HG03280 (cell line): ENCODE measurements around the gene DCXR.

Experiments
- ATAC-seq: cut with Tn5 transposase; IDR thresholded peaks from one replicate; pipeline ENCODE4 v1.9.1; 2021; ENCODE audit warnings: mild to moderate bottlenecking, moderate library complexity; ENCODE audit not compliant: unreplicated experiment

The DCXR gene

DNA sequence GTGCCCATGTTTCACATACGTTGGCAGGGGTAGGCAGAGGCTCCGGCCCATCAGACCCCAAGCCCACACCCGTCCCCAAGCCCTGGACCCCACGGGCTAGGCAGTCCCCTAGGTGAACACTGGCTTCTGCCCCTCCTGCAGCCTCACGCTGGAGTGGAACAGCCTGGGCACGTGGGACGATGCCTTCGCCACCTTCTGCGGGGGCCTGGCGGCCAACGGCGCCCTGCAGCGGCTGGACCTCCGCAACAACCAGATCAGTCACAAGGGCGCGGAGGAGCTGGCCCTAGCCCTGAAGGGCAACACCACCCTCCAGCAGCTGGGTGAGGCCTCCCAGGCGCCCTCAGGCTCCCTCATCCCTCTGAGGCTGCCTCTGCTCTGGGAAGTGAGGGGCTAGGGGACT, 12.6 kb downstream of the DCXR start:
- no peak for ATAC-seq

DNA sequence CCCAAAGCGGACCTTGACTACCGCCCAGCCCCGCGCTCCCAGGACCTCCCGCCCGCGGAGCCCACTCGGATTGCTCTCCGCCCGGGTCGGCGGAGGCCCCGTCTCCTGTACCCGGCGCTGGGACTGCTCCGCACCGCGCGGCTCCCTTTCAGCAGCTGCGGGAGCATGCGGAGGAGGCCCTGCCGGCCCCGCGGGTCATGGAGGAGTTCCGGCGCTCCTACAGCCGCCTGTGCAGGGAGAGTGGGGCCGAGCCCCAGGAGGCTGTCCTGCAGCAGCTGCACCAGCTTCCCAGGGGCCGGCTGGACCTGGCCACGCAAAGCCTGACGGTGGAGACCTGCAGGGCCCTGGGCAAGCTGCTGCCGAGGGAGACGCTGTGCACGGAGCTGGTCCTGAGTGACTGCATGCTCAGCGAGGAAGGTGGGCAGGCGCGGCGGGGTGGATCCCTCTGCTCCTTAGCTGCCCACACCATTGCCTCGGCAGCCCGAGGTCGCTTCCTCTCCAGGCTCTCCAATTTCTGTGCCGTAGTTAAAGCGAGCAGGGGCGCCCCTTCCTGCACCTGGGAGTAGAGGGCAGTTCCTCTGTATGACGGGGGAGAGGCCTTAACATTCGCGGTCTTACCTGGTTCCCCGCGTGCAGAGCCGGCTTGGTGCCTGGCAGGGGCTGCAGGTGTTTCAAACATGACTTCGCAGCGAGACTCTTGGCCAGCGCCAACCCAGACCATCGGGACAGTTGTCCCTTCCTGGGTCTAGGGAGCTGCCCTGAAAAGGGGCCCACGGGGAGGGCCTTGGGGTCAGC, 13.9 kb downstream of the DCXR start:
- peak; percentile 7 for ATAC-seq

DNA sequence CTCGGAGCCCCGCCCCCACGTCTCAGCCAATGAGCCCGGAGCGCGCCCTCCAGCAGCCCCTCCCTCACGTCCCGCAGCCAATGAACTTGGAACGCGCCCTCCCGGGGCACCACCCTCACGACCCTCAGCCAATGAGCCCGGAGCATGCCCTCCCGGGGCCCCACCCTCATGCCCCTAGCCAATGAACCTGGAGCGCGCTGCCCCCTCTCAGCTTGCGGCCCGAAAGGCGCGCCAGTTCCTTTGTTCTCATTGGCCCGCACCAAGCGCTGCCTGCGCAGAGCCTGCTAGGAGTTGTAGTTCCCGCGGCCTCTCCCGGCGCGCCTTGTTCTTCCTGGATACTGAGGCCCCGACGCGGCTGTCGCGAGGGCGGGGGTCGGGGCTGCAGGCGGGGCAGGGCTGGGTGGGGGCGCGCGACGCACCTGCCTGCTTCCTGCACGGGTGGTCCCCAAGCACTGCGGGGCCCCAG, 14.5 kb downstream of the DCXR start, which contains the start of gene LRRC45:
Gene LRRC45, plus strand, starts transcription at position 325 of the 466 bp plus-strand sequence. CDS start 339 bp downstream, outside the sequence.
- peak; percentile 88 for ATAC-seq

DNA sequence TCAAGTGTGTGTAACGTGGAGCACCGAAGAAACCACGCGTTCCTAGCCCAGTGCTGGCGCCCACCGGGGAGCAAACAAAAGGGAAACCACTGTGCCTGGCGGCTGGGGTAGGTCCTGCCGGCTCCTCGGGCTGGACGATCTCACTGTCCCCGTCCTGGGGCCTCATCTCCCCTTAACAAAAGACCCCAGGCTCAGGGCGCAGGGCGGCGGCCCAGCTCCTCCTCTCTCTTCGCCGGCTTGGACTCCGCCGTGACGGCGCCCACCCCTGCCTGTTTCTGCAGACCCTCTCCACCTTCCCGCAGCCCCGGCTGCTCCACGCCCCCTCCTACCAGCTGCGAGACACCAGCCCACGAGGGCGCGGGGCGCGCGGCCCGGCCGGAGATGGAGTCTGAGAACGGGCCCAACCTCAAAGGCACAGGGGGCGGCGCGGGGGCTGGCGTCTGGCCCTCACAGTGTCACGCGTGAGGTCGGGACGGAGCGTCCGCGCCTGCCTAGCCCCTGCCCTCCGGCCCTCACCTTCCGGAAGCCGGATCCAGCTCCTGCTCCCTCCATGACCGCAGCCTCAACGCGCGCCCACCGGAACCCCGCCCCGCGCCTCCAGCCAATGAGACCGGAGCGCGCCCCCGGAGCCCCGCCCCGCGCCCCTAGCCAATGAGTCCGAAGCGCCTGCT, 15.1 kb downstream of the DCXR start, which contains the start of gene CENPX:
Gene CENPX, minus strand, starts transcription at position 569 of the 671 bp plus-strand sequence. Its CDS starts 17 bp downstream, at position 552.
- ATAC-seq, result peak; percentile 5

DNA sequence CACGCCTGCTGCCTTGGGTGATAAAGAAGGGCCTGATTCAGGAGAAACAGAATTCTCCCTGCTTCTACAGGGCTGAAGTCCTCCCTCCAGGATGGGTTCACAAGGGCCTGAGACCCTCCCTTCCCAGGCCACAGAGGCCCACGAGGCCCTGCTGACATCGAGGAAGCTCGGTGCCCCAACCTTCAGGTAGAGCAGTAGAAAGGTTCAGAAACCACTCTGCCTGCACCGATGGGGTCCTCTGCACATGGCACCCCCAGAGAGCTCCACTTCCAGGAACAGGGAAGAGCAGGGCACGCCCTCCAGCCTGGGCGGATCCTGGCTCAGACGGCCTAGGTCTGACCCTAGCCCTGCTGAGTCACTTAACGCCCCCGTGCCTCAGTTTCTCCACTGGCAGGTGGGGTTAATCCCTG, 15.6 kb downstream of the DCXR start:
- ATAC-seq, result no peak

DNA sequence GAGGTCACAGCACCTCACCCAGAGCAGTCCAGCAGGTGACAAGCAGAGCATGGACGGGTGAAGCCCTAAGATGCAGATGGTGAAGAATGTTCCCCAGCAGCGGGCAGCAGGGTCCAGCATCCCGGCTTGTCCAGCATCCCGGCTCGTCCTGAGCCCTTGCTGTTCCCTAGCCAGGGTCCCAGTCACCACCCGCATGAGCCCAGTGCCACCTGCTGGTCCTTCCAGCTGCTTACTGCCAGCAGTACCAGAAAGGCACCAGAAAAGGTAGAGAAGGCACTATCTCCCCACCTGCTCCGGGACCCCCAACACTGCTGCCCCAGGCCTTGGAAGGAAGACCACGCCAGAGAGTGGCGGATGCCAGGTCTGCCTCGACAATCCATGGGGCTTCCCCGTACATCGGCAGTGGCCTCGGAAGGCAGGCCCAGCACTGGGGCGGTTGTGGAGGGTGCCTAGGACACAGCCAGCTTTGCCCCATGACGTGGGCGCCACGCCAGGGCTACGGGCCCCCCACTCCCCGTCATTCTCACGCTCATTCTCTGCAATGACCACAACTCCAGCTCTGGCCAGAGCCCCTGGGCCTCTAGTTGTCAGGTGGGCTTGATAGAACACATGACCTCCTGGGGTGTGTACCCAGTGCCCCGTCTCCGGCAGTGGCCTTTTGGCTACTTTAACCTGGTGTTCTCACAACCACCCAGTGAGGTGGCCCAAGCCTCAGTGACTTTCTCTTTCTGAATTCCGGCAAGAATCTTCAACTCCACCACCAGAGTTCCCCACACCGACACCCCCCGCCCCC, 16.2 kb downstream of the DCXR start:
- no peak for ATAC-seq

DNA sequence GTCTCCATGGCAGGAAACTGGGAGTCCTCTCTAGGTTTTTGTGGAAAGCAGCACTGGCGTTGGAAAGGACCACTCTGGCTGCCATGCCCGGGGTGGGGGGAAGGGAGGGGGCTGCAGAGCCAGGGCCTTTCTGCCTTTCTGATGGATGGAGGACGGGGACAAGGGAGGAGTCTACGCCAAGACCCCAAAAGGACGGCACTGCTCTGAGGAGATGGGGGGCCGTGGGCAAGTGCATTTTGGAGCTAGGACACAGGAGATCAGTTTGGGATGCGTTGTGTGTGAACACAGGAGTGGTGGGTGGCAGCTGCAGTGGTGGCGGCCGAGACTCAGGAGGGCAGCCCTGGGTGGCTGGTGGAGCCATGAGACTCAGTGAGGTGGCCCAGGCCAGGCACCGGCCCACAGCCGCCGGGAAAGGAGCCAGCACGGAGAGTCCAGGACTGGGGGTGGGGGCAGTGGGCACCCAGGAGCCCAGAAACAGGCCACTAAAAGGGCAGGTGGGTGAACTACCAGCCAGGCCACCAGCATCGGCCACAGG, 16.9 kb downstream of the DCXR start:
- ATAC-seq, result no peak

DNA sequence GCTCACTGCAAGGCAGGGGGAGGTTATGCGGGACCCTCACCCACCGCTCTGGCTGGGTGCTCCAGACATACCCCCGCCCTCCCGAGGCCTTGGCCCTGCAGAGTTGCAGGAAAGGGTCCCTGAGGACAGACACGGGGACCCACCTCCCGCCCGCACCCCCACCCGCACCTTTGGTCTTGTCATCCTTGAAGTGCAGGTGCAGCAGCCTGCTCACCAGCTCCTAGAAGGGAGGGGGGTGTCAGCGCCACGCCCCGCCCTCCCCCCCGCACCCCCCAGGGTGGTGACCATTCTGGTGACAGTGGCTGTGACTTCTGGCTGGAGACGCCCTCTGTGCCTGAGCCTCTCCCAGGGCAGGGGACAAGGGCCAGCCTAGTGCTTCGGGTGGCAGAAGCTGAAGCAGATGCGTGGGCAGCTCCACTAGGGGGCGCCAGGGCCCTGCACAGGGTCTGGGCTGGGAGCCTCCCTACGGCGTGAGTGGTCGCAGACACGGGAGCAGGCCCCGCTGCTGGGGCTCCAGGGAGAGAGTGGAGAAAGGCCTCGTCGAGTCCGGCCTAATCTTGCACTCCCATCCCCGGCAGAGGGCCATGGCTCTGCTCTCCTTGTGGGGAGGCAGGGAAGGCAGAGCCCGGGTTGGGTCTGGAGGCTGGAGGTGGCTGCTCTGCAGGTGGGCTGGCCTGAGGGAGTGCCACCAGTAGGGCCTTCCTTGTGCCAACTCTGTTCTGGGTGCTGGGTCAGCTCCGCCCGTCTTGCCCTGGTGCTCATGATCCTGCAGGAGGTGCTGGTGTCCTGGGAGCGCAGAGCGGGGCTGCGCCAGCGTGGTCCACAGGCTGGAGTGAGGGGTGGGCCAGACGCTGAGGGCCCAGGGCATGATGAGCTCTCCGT, 17.6 kb downstream of the DCXR start:
- no peak for ATAC-seq

DNA sequence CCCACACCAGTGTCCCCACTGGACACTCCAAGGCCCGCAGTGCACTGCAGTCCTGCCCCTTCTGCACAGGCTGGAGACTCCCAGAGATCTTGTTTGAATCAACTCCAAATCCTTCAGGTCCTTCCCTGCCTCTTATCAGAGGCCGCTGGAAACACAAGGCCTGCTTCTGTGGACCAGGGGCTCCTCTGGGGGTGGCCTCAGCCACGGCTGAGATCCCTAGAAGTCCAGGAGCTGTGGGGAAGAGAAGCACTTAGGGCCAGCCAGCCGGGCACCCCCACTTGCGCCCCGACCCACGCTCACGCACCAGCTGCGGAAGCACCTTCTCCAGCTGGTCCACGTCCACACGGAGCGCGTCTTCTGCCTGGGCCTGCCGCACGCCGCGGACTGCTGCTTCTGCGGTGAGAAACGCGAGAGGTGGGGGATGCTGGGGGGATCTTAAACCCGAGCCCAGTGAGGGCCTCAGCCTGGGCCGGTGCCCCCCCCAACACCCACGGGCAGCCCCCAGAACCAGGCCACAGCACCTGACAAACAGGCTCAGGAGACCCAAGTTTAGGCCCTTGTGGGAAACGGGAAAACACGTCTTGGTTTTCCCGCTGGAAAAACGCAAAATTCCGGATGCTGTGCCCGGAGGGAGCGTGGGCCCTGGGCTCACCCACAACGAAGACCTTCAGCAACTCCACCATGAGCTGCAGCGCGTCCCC, 18.4 kb downstream of the DCXR start:
- no peak for ATAC-seq

DNA sequence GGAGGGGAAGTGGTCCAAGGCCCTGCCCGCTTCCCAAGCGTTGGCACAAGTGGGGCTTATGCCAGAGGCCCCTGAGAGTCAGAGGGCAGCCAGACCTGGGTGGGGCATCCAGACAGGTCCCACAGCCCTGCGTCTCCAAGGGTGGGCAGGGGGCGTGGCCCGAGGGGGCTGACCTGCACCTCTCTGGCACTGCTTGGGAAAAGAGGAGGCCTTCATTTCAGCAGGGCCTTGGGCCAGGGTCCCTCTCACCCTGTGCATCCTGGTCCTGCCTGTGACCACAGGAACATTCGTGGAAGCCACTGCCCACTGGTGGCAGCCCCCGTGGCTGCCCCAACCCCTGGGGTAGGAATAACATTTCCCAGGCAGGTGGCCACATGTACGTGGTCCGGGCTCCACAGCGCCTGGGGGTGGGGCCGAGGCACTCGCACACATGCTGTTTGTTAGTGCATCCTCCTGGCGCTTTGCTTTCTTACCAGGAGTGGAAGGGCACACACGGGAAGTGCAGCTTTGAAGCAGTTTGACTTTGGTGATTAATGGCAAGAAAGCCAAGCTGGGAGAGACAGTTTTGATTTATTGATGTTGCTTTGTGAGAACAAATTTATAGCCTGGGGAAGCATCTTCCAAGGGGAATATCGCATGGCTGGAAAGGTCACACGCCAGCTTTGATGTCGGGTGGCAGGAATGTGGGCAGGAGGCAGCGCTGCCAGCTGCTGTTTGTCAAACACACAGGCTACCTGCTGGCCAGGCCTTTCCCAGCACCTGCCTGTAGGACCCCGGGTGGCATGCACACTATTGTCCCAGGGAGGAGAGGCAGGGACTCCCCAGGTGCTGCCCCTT, 19.1 kb downstream of the DCXR start:
- no peak for ATAC-seq

DNA sequence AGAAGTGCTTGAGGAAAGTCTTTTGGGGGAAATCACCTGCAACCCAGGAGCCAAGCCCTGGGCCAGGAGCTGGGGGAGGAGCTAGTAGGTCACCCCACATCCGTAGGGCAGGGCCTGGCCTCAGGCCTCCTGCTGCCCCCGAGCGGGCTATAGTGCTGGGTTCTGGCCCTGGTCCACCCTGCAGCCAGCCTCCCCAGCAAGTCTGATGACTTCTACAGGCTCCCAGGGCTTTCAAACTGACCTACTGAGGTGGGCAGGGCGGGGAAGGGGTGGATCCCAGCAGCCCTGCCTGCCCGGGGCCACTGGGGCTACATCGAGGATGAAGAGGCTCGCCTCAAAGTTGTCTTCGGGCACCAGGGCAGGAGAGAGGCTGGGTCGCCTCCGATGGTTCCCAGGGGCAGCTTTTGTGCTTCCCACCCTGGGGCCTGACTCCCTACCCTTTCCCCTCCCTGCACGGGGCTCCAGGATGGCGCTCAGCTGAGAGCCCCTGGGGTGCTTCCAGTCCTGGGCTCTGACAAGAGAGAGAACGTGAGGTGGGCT, 19.8 kb downstream of the DCXR start:
- ATAC-seq, result no peak

DNA sequence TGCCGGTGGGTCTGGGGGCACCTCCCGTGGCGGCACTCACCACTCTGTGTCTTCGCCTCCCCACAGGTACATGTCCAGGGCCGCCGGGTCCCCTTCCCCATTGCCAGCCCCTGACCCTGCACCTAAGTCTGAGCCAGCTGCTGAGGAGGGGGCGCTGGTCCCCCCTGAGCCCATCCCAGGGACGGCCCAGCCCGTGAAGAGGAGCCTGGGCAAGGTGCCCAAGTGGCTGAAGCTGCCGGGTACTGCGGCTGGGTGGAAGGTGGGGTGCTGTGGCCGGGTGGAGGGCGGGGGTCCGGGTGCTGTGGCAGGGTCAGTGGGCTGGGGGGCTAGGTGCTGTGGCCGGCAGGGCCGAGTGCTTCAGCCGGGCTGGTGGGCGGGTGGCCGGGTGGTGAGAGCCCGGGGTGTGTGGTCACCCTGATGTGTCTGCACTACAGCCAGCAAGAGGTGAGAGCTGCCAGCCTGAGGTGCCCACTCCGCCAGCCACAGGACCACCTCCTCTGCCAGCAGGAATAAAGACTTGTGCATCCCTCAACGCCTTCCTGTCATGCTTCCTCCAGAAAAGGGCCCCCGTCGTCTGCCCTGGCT, 20.5 kb downstream of the DCXR start:
- no peak for ATAC-seq

DNA sequence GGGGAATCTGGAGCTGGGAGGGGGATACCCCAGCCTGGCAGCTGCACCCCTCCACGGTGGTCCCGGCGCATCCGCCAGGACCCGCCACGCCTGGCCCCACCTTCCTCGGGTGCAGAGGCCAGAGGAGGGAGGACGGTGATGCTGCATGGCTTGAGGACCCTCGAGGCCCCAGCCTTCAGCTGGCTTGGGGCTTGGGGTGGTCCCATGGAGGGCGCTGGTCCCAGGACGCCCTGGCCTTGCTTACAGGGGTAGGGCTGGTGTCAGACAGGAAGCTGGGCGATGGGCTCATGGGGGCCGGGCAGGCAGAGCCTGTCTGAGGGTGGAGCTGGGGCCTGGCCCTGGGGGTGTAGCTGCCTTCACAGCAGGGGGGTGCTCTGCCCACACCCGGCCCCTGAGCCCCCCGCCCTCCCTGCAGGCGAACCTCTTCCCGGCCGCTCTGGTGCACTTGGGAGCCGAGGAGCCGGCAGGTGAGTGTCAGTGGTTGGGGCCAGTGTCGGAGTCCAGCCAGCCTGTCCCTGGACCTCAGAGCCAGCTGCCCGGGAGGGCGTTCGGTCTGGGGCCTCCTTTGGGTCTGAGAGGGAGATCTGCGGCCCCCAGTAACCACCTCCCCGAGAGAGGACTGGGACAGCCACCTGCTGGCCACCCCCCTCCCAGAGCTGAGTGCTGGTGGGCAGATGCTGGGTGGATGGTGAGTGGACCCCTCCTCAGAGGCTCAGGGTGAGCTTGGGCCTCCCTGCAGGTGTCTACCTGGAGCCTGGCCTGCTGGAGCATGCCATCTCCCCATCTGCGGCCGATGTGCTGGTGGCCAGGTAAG, 21.2 kb downstream of the DCXR start:
- no peak for ATAC-seq

DNA sequence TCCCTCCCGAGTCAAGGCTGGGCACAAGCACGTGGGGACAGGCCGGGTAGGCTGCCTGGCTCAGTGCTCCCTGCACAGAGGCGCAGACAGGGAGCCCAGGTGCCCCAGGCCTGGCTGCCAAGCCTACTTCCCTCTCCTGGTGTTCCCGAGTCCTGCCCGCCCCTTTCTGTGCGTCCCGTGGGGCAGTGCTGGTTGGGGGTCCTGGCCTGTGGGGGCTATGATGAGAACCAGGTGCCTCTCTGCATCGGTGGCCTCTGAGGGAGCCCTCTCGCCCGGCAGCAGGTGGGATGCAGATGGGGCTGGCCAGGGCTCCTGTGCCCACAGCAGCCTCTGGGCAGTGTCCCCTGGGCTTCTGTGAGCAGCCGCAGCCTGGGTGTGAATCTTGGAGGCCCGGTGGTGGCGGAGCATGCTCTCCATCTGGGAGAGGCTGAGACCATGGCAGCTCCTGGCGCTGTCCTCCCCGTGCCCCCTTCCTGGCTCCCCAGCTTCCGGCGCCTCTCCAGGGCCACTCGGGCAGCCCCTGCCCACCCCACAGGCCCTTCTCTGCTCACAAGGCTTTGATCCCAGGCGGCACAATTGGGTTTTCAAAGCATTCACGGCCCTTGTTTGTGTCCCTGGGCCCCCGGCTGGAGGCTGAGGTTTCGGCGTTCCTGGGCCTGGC, 22.1 kb downstream of the DCXR start:
- no peak for ATAC-seq

DNA sequence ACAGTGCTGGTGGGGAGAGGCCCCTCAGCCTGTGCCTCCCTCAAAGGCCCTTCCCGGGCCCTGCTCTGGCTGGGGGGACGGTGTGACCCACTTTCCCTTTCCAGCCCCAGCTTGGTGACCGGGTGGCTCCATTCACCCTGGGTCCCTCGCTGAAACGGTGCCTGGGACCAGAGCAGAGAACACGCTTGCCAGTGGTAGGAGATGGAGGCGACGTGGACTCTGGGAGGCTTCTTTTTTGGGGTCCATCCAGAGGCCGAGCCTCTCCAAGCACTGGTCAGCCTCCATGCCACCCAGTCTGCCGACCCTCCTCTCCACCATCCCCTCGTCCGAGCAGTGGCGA, 22.6 kb downstream of the DCXR start:
- no peak for ATAC-seq

DNA sequence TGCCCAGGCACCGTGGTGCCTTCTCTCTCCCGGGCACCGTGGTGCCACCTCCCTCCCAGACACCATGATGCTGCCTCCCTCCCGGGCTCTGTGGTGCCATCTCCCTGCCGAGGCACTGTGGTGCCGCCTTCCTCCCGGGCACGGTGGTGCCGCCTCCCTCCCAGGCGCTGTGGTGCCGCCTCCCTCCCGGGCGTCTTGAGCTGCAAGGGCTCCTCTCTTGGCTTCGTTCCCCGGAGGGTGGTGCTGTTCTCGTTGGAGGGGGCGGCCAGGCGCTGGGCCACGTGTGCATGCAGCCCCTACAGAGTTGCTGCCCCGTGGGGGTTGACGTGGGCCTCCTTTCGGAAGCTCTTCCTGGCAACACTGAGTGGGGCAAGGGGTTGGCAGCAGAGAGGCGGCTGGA, 23.1 kb downstream of the DCXR start:
- no peak for ATAC-seq
